HEK293 (cell line): ENCODE measurements around the gene SCN10A.
A peak's percentile ranks its signal among the peaks of the same experiment; 100 is the strongest.

Experiments used
- CTCF ChIA-PET: fragments of 350-600 bp; formaldehyde crosslinking; extraction: SDS; loops from one replicate; lab custom pipeline; 2021; ENCODE audit warnings: antibody characterized with exemption; lab: Yijun Ruan, JAX
- POLR2A ChIA-PET: fragments of 300-600 bp; formaldehyde crosslinking; extraction: SDS; loops from one replicate; lab custom pipeline; 2020; ENCODE audit warnings: antibody characterized with exemption, inconsistent platforms; lab: Yijun Ruan, JAX
- H3K27ac ChIP-seq: fragments of 200-500 bp; sonication (Bioruptor generic); 2 replicates; pipeline ENCODE4 v1.5.1; 2014; ENCODE audit warnings: low read depth, low read length, control low read depth, inconsistent platforms; ENCODE audit errors: extremely low read depth
- H3K36me3 ChIP-seq, 2 experiments: fragments of 200-500 bp in 1 of 2; sonication (Bioruptor generic) in 1 of 2; 1 replicate in 1 of 2; 2 replicates in 1 of 2; pipeline ENCODE4 v1.5.1; 2014 to 2017; ENCODE audit warnings: inconsistent platforms in 2 of 2, low read length in 2 of 2; ENCODE audit not compliant: control insufficient read depth in 2 of 2, insufficient read depth in 1 of 2
- H3K4me1 ChIP-seq: fragments of 200-500 bp; sonication (Bioruptor generic); 2 replicates; pipeline ENCODE4 v1.5.1; 2014; ENCODE audit warnings: mild to moderate bottlenecking, low read length, inconsistent platforms; ENCODE audit not compliant: control insufficient read depth, insufficient read depth
- H3K4me3 ChIP-seq: 2 replicates; pipeline ENCODE4 v1.5.1; 2011; ENCODE audit warnings: low read depth, mild to moderate bottlenecking, control low read depth, low read length, moderate library complexity
- H3K9me3 ChIP-seq: fragments of 200-500 bp; sonication (Bioruptor generic); 2 replicates; pipeline ENCODE4 v1.5.1; 2014; ENCODE audit warnings: low read depth, low read length, inconsistent platforms; ENCODE audit not compliant: control insufficient read depth, insufficient read depth
- EGR2 ChIP-seq: fragments of 450-650 bp; formaldehyde crosslinking; IDR thresholded peaks from 2 replicates; pipeline ENCODE4 v1.5.1; 2016; ENCODE audit warnings: low read depth, missing biosample characterization, missing genetic modification characterization
- GLI2 ChIP-seq: fragments of 450-650 bp; formaldehyde crosslinking; IDR thresholded peaks from 2 replicates; pipeline ENCODE4; 2017; ENCODE audit warnings: missing biosample characterization, missing genetic modification characterization, low read depth, borderline replicate concordance
- KLF8 ChIP-seq: fragments of 450-650 bp; formaldehyde crosslinking; IDR thresholded peaks from 2 replicates; pipeline ENCODE4 v1.5.1; 2016; ENCODE audit warnings: missing biosample characterization, missing genetic modification characterization
- REPIN1 ChIP-seq: fragments of 450-650 bp; formaldehyde crosslinking; IDR thresholded peaks from 2 replicates; pipeline ENCODE4 v1.5.1; 2017; ENCODE audit warnings: missing biosample characterization, missing genetic modification characterization, low read depth
- SP2 ChIP-seq: fragments of 450-650 bp; formaldehyde crosslinking; IDR thresholded peaks from 2 replicates; pipeline ENCODE4 v1.5.1; 2016; ENCODE audit warnings: missing biosample characterization, missing genetic modification characterization
- SP7 ChIP-seq: fragments of 450-650 bp; formaldehyde crosslinking; IDR thresholded peaks from 2 replicates; pipeline ENCODE4 v1.5.1; 2016; ENCODE audit warnings: missing biosample characterization, missing genetic modification characterization
- ZBTB8A ChIP-seq: fragments of 450-650 bp; formaldehyde crosslinking; IDR thresholded peaks from 2 replicates; pipeline ENCODE4 v1.5.1; 2016; ENCODE audit warnings: missing biosample characterization, missing genetic modification characterization
- ZFHX2 ChIP-seq: fragments of 450-650 bp; formaldehyde crosslinking; conservative IDR thresholded peaks from 2 replicates; pipeline ENCODE4 v1.5.1; 2016; ENCODE audit warnings: missing biosample characterization, missing genetic modification characterization
- ZNF121 ChIP-seq: fragments of 450-650 bp; formaldehyde crosslinking; IDR thresholded peaks from 2 replicates; pipeline ENCODE4 v1.5.1; 2016; ENCODE audit warnings: missing biosample characterization, missing genetic modification characterization
- ZNF133 ChIP-seq: fragments of 450-650 bp; formaldehyde crosslinking; IDR thresholded peaks from 2 replicates; pipeline ENCODE4 v1.5.1; 2016; ENCODE audit warnings: missing biosample characterization, missing genetic modification characterization
- ZNF169 ChIP-seq: fragments of 450-650 bp; formaldehyde crosslinking; IDR thresholded peaks from 2 replicates; pipeline ENCODE4 v1.5.1; 2016; ENCODE audit warnings: missing biosample characterization, missing genetic modification characterization
- ZNF274 ChIP-seq, 2 experiments: fragments of 200-500 bp in 1 of 2; fragments of 450-650 bp in 1 of 2; sonication (Bioruptor generic) in 1 of 2; formaldehyde crosslinking in 1 of 2; IDR thresholded peaks; 2 replicates each; pipeline versions ENCODE4 v1.5.1 to v1.6.1; 2014 to 2016; ENCODE audit warnings: borderline replicate concordance in 1 of 2, inconsistent platforms in 1 of 2, low read length in 1 of 2, missing biosample characterization in 1 of 2, missing genetic modification characterization in 1 of 2
- ZNF416 ChIP-seq: fragments of 450-650 bp; formaldehyde crosslinking; IDR thresholded peaks from 2 replicates; pipeline ENCODE4 v1.5.1; 2016; ENCODE audit warnings: missing biosample characterization, missing genetic modification characterization
- ZNF529 ChIP-seq: fragments of 450-650 bp; formaldehyde crosslinking; IDR thresholded peaks from 2 replicates; pipeline ENCODE4 v1.5.1; 2017; ENCODE audit warnings: missing genetic modification characterization, missing biosample characterization; ENCODE audit not compliant: insufficient replicate concordance
- ZNF530 ChIP-seq: fragments of 450-650 bp; formaldehyde crosslinking; IDR thresholded peaks from 2 replicates; pipeline ENCODE4 v1.5.1; 2016; ENCODE audit warnings: low read depth, missing biosample characterization, missing genetic modification characterization
- ZNF654 ChIP-seq: fragments of 450-650 bp; formaldehyde crosslinking; IDR thresholded peaks from 2 replicates; pipeline ENCODE4 v1.5.1; 2016; ENCODE audit warnings: low read depth, missing biosample characterization, missing genetic modification characterization
- ZNF785 ChIP-seq: fragments of 450-650 bp; formaldehyde crosslinking; IDR thresholded peaks from 2 replicates; pipeline ENCODE4 v1.5.1; 2016; ENCODE audit warnings: missing biosample characterization, missing genetic modification characterization
- ZSCAN23 ChIP-seq: fragments of 450-650 bp; formaldehyde crosslinking; IDR thresholded peaks from 2 replicates; pipeline ENCODE4 v1.5.1; 2016; ENCODE audit warnings: missing biosample characterization, missing genetic modification characterization
- ZXDB ChIP-seq: fragments of 450-650 bp; formaldehyde crosslinking; IDR thresholded peaks from 2 replicates; pipeline ENCODE4 v1.5.1; 2016; ENCODE audit warnings: missing biosample characterization, missing genetic modification characterization
- TF ChIP-seq, protein P1 (sequence below): fragments of 450-650 bp; formaldehyde crosslinking; IDR thresholded peaks from 2 replicates; pipeline ENCODE4 v1.5.1; 2016; ENCODE audit warnings: missing biosample characterization, missing genetic modification characterization
- TF ChIP-seq, protein P2 (sequence below): fragments of 450-650 bp; IDR thresholded peaks from 2 replicates; pipeline ENCODE4 v1.5.1; 2018; ENCODE audit warnings: missing biosample characterization, mild to moderate bottlenecking, missing genetic modification characterization
- TF ChIP-seq, protein P3 (sequence below): fragments of 450-650 bp; formaldehyde crosslinking; optimal IDR thresholded peaks from 2 replicates; pipeline ENCODE3; 2016; ENCODE audit warnings: missing biosample characterization, mild to moderate bottlenecking, missing genetic modification characterization
- TF ChIP-seq, protein P4 (sequence below): fragments of 450-650 bp; formaldehyde crosslinking; IDR thresholded peaks from 2 replicates; pipeline ENCODE4 v1.5.1; 2016; ENCODE audit warnings: missing biosample characterization, missing genetic modification characterization
- TF ChIP-seq, protein P5 (sequence below): fragments of 450-650 bp; formaldehyde crosslinking; IDR thresholded peaks from 2 replicates; pipeline ENCODE4 v1.5.0; 2017; ENCODE audit warnings: missing biosample characterization, missing genetic modification characterization, borderline replicate concordance

The SCN10A gene

DNA sequence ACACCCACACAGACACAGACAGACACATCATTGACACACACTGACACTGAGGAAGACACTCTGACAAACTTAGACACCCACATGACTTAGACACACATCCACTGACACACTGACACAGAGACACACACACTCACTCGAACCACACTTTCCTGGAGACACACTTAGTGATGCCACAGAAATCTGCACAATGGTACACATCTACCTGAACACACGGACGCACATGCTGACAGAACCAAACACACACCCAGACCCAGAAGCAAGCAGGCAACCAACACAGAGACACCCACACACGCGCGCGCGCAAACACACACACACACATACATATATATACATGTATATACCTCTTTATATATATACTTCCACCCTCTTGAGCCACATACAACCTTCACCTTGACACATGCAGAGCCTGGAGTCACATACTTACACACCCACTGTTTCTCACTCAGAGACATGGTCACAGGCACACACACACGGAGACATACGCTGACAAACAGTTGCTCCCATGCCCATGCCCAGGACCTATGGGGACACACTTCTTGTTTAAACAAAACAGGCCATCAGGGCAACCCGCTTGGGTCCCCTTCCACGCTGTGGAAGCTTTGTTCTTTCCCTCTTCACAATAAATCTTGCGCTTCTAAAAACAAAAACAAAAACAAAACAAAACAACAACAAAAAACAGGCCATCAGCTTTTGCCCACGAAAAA, 165.6 kb downstream of the SCN10A start (continued):
- TF ChIP-seq ZNF274 (IDR thresholded peaks at IDR 0.05; ENCODE audit: low read length): no peak
- TF ChIP-seq ZNF274 (tag by site-specific recombination; IDR thresholded peaks at IDR 0.05; ENCODE audit: borderline replicate concordance): no peak
- TF ChIP-seq ZNF529 (tag by site-specific recombination): no peak
- no peak for TF ChIP-seq ZNF416 (tag by site-specific recombination)
- no peak for TF ChIP-seq ZBTB8A (tag by site-specific recombination)

DNA sequence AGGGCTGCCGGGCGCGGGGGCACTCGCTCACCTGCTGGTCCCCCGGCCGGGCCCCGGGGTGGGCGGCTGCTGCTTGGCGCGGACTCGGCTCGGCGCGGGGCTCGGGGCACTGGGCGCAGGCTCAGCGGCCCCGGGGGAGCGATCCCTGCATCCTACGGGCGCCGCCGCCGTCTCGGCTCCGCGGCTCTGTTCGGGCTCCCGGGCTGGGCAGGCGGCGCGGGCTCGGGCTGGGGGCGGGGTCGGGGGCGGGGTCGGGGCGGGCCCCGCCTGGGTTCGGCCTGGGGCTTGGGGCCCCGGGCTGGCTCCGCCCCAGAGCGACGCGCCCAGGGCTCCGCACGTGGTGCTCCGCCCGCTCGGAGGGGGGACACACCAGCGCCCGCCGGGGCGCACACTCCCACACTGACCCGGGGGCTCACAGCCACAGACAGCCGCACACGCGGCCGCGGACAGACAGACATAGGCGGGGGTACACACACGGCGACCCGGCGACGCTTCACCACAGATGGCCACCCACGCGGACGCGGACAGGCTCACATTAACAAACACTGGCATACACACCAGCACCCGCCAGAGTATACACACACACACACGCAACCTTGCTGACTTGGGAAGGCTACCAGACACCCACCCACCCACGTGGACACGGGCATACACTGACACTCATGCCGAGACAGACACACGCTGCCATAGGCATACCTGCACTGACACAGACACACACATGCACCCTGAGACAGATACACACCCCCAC, 166.3 kb downstream of the SCN10A start, which contains the start of gene SCN5A:
SCN5A (minus strand) TSS at position 188 of the 748 bp plus-strand sequence. CDS start 16,380 bp downstream, outside the sequence.
- Histone ChIP-seq H3K36me3 (no peaks in the 10 kb centered on the region), H3K27ac (no peak within 1 kb of the TSS; the same call in 1 of the 2 replicates), H3K4me3 (peak within 1 kb of the TSS; percentile 53), H3K4me1 (no peaks in the 10 kb centered on the region), H3K9me3 (no peaks in the 10 kb centered on the region)
- ChIA-PET POLR2A (no interaction called here), CTCF (no interaction called here)
- no peak for TF ChIP-seq ZNF121 (tag by site-specific recombination)
- TF ChIP-seq, protein P1, sequence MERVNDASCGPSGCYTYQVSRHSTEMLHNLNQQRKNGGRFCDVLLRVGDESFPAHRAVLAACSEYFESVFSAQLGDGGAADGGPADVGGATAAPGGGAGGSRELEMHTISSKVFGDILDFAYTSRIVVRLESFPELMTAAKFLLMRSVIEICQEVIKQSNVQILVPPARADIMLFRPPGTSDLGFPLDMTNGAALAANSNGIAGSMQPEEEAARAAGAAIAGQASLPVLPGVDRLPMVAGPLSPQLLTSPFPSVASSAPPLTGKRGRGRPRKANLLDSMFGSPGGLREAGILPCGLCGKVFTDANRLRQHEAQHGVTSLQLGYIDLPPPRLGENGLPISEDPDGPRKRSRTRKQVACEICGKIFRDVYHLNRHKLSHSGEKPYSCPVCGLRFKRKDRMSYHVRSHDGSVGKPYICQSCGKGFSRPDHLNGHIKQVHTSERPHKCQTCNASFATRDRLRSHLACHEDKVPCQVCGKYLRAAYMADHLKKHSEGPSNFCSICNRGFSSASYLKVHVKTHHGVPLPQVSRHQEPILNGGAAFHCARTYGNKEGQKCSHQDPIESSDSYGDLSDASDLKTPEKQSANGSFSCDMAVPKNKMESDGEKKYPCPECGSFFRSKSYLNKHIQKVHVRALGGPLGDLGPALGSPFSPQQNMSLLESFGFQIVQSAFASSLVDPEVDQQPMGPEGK (tag by site-specific recombination): peak; percentile 66
- no peak for TF ChIP-seq GLI2 (tag by site-specific recombination)
- 0 out of 2 replicates have a peak, but pooled peaks have one; percentile 21 for TF ChIP-seq KLF8 (tag by site-specific recombination)
- TF ChIP-seq, protein P2, sequence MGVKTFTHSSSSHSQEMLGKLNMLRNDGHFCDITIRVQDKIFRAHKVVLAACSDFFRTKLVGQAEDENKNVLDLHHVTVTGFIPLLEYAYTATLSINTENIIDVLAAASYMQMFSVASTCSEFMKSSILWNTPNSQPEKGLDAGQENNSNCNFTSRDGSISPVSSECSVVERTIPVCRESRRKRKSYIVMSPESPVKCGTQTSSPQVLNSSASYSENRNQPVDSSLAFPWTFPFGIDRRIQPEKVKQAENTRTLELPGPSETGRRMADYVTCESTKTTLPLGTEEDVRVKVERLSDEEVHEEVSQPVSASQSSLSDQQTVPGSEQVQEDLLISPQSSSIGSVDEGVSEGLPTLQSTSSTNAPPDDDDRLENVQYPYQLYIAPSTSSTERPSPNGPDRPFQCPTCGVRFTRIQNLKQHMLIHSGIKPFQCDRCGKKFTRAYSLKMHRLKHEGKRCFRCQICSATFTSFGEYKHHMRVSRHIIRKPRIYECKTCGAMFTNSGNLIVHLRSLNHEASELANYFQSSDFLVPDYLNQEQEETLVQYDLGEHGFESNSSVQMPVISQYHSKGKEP (tag by site-specific recombination): no peak
- peak; percentile 21; the same call in 1 of the 2 replicates for TF ChIP-seq SP7 (tag by site-specific recombination)
- TF ChIP-seq SP2: peak; percentile 29; the same call in 1 of the 2 replicates
- no peak for TF ChIP-seq REPIN1
- TF ChIP-seq ZSCAN23 (tag by site-specific recombination): no peak
- peak; percentile 97 for TF ChIP-seq ZFHX2 (tag by site-specific recombination)
- TF ChIP-seq, protein P3, sequence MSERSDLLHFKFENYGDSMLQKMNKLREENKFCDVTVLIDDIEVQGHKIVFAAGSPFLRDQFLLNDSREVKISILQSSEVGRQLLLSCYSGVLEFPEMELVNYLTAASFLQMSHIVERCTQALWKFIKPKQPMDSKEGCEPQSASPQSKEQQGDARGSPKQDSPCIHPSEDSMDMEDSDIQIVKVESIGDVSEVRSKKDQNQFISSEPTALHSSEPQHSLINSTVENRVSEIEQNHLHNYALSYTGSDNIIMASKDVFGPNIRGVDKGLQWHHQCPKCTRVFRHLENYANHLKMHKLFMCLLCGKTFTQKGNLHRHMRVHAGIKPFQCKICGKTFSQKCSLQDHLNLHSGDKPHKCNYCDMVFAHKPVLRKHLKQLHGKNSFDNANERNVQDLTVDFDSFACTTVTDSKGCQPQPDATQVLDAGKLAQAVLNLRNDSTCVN (tag by site-specific recombination): peak; percentile 57
- TF ChIP-seq ZBTB8A (tag by site-specific recombination): no peak; the same call in none of the 2 replicates
- TF ChIP-seq ZNF133 (tag by site-specific recombination): peak; percentile 43
- TF ChIP-seq ZXDB (tag by site-specific recombination): 0 out of 2 replicates have a peak, but pooled peaks have one; percentile 34
- TF ChIP-seq, protein P4, sequence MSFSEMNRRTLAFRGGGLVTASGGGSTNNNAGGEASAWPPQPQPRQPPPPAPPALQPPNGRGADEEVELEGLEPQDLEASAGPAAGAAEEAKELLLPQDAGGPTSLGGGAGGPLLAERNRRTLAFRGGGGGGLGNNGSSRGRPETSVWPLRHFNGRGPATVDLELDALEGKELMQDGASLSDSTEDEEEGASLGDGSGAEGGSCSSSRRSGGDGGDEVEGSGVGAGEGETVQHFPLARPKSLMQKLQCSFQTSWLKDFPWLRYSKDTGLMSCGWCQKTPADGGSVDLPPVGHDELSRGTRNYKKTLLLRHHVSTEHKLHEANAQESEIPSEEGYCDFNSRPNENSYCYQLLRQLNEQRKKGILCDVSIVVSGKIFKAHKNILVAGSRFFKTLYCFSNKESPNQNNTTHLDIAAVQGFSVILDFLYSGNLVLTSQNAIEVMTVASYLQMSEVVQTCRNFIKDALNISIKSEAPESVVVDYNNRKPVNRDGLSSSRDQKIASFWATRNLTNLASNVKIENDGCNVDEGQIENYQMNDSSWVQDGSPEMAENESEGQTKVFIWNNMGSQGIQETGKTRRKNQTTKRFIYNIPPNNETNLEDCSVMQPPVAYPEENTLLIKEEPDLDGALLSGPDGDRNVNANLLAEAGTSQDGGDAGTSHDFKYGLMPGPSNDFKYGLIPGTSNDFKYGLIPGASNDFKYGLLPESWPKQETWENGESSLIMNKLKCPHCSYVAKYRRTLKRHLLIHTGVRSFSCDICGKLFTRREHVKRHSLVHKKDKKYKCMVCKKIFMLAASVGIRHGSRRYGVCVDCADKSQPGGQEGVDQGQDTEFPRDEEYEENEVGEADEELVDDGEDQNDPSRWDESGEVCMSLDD (tag by site-specific recombination): peak; percentile 39; the same call in 1 of the 2 replicates
- peak; percentile 58; the same call in 1 of the 2 replicates for TF ChIP-seq ZNF785
- no peak for TF ChIP-seq ZNF654 (tag by site-specific recombination)
- no peak for TF ChIP-seq ZNF530 (tag by site-specific recombination)
- TF ChIP-seq EGR2 (tag by site-specific recombination): peak; percentile 93
- TF ChIP-seq, protein P5, sequence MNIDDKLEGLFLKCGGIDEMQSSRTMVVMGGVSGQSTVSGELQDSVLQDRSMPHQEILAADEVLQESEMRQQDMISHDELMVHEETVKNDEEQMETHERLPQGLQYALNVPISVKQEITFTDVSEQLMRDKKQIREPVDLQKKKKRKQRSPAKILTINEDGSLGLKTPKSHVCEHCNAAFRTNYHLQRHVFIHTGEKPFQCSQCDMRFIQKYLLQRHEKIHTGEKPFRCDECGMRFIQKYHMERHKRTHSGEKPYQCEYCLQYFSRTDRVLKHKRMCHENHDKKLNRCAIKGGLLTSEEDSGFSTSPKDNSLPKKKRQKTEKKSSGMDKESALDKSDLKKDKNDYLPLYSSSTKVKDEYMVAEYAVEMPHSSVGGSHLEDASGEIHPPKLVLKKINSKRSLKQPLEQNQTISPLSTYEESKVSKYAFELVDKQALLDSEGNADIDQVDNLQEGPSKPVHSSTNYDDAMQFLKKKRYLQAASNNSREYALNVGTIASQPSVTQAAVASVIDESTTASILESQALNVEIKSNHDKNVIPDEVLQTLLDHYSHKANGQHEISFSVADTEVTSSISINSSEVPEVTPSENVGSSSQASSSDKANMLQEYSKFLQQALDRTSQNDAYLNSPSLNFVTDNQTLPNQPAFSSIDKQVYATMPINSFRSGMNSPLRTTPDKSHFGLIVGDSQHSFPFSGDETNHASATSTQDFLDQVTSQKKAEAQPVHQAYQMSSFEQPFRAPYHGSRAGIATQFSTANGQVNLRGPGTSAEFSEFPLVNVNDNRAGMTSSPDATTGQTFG (tag by site-specific recombination): no peak
- TF ChIP-seq ZNF169: no peak
